OCI-LY1 (cell line): ENCODE data around the gene WIPF2.

ENCODE experiments used
- H2AFZ ChIP-seq: fragments of 200-600 bp; sonication (generic), shearing (Covaris generic); 2 replicates; pipeline ENCODE4 v1.6.0; 2014; ENCODE audit warnings: antibody characterized with exemption, mild to moderate bottlenecking, low read length
- H3F3A ChIP-seq: fragments of 200-600 bp; sonication (generic), shearing (Covaris generic); 2 replicates; pipeline ENCODE4 v1.6.0; 2014; ENCODE audit warnings: mild to moderate bottlenecking, antibody characterized with exemption, low read length, moderate library complexity; ENCODE audit not compliant: insufficient read depth
- H3K27ac ChIP-seq: fragments of 200-600 bp; sonication (generic); 2 replicates; pipeline ENCODE4 v1.5.1; 2014; ENCODE audit warnings: low read length, mixed run types, mild to moderate bottlenecking, low read depth; ENCODE audit not compliant: poor library complexity, severe bottlenecking
- H3K27me3 ChIP-seq: fragments of 200-600 bp; sonication (generic); 2 replicates; pipeline ENCODE4 v1.6.0; 2014; ENCODE audit warnings: antibody characterized with exemption, mild to moderate bottlenecking, low read length, moderate library complexity; ENCODE audit not compliant: insufficient read depth
- H3K36me3 ChIP-seq: fragments of 200-600 bp; sonication (generic); 2 replicates; pipeline ENCODE4 v1.6.1; 2014; ENCODE audit warnings: mild to moderate bottlenecking, antibody characterized with exemption, low read length, moderate library complexity, mixed read lengths; ENCODE audit not compliant: insufficient read depth
- H3K4me1 ChIP-seq: fragments of 200-600 bp; sonication (generic); 2 replicates; pipeline ENCODE4 v1.5.1; 2014; ENCODE audit warnings: mild to moderate bottlenecking, low read length, moderate library complexity; ENCODE audit not compliant: insufficient read depth, severe bottlenecking
- H3K4me2 ChIP-seq: fragments of 200-600 bp; sonication (generic), shearing (Covaris generic); 2 replicates; pipeline ENCODE4 v1.6.1; 2014; ENCODE audit warnings: low read length
- H3K4me3 ChIP-seq: fragments of 200-600 bp; sonication (generic); 2 replicates; pipeline ENCODE4 v1.5.1; 2014; ENCODE audit warnings: low read length, low read depth, mild to moderate bottlenecking, mixed read lengths; ENCODE audit not compliant: poor library complexity, severe bottlenecking
- H3K79me2 ChIP-seq: fragments of 200-600 bp; shearing (Covaris generic); 2 replicates; pipeline ENCODE4 v1.6.1; 2016; ENCODE audit warnings: mixed run types, low read length, mixed read lengths; ENCODE audit not compliant: insufficient read depth
- H3K9ac ChIP-seq: fragments of 200-600 bp; sonication (generic), shearing (Covaris generic); 2 replicates; pipeline ENCODE4 v1.6.1; 2014; ENCODE audit warnings: mild to moderate bottlenecking, low read length, mixed read lengths
- H3K9me2 ChIP-seq: fragments of 200-600 bp; sonication (generic), shearing (Covaris generic); 2 replicates; pipeline ENCODE4 v1.6.1; 2014; ENCODE audit warnings: low read depth, mild to moderate bottlenecking, low read length, mixed read lengths
- H3K9me3 ChIP-seq: fragments of 200-600 bp; shearing (Covaris generic); 2 replicates; pipeline ENCODE4 v1.6.1; 2014; ENCODE audit warnings: low read length, mixed read lengths
- H4K20me1 ChIP-seq: fragments of 200-600 bp; sonication (generic), shearing (Covaris generic); 2 replicates; pipeline ENCODE4 v1.6.0; 2016; ENCODE audit warnings: mild to moderate bottlenecking, low read length; ENCODE audit not compliant: insufficient read depth
- CTCF ChIP-seq: fragments of 200-600 bp; sonication (generic), shearing (Covaris generic); IDR thresholded peaks from 2 replicates; pipeline ENCODE4 v1.5.1; 2017; ENCODE audit warnings: mild to moderate bottlenecking, antibody characterized with exemption, low read length, moderate library complexity, mixed read lengths
- EZH2 ChIP-seq: fragments of 200-600 bp; sonication (generic), shearing (Covaris generic); IDR thresholded peaks from 2 replicates; pipeline ENCODE4 v1.8.0; 2017; ENCODE audit warnings: borderline replicate concordance, mixed run types, mild to moderate bottlenecking, antibody characterized with exemption, low read length, moderate library complexity, mixed read lengths

Gene WIPF2

GRCh38 chr17:40317880-40318829 is 99.1 kb downstream of the WIPF2 start:
- Histone ChIP-seq H2AFZ (no peak overlapping the region), H3K4me3 (peak overlapping the region; percentile 75), H3K9ac (peak overlapping the region; percentile 74), H3K9me3 (no peaks in the 10 kb centered on the region), H3K27ac (no peak overlapping the region), H3F3A (no peaks in the 10 kb centered on the region), H3K27me3 (no peaks in the 10 kb centered on the region), H3K9me2 (no peaks in the 10 kb centered on the region), H3K79me2 (no peaks in the 10 kb centered on the region), H3K4me1 (peaks cover 39% of the 10 kb centered on the region), H3K36me3 (no peaks in the 10 kb centered on the region), H4K20me1 (no peaks in the 10 kb centered on the region), H3K4me2 (peak overlapping the region; percentile 80)
- no peak for TF ChIP-seq EZH2
- TF ChIP-seq CTCF: no peak

- Histone ChIP-seq H3K9ac (peak overlapping the region; percentile 74), H3K27ac (no peak overlapping the region)
Observed at GRCh38 chr17:40318830-40319391, 99.8 kb downstream of the WIPF2 start.

More at GRCh38 chr17:40318830-40319391, 99.8 kb downstream of the WIPF2 start:
- peak overlapping the region; percentile 80 for H3K4me2 ChIP-seq
- H4K20me1 ChIP-seq: no peaks in the 10 kb centered on the region
- no peaks in the 10 kb centered on the region for H3K36me3 ChIP-seq
- H3K79me2 ChIP-seq: no peaks in the 10 kb centered on the region
- H3K4me3 ChIP-seq: peak overlapping the region; percentile 75
- no peaks in the 10 kb centered on the region for H3F3A ChIP-seq
- no peak overlapping the region for H2AFZ ChIP-seq
- H3K9me3 ChIP-seq: no peaks in the 10 kb centered on the region
- H3K9me2 ChIP-seq: no peaks in the 10 kb centered on the region
- no peaks in the 10 kb centered on the region for H3K27me3 ChIP-seq
- TF ChIP-seq EZH2 (no peak), CTCF (no peak)
- H3K4me1 ChIP-seq: peaks cover 42% of the 10 kb centered on the region
